SU-DHL-6 (cell line): ENCODE data around the gene RAMP3.

Source experiments
- CTCF ChIP-seq: fragments of 200-600 bp; sonication (generic); IDR thresholded peaks from one replicate; pipeline ENCODE4 v1.5.1; 2017; ENCODE audit warnings: antibody characterized with exemption, mild to moderate bottlenecking, low read length, moderate library complexity; ENCODE audit not compliant: insufficient read depth, poor library complexity, severe bottlenecking
- EZH2phosphoT487 ChIP-seq: fragments of 200-600 bp; sonication (generic), shearing (Covaris generic); conservative IDR thresholded peaks from 2 replicates; pipeline ENCODE4 v1.6.1; 2018; ENCODE audit warnings: mild to moderate bottlenecking, antibody characterized with exemption, low read length, moderate library complexity, mixed read lengths

DNA sequence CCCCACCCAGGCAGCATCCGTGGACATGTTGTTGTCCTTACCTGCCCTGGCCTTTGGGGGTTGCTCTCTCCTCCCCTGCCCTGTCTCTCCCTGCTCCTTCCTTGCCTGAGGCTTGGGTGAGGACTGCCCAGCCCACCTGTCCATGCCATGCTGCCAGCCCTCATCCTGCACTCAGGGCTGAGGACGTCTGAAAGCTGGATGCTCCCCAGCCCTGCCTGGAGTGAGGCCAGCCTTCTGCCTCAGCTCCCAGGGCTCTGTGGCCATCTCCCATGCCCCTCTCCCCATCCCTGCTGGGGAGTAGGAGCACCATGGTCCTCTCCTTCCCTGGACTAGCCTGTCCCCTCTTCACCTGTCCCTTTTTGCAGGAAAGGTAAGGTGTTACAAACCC is 68.4 kb downstream of the RAMP3 start:
- no peak for TF ChIP-seq CTCF
- TF ChIP-seq EZH2phosphoT487, result no peak
